Measurements from ENCODE around the gene CARMIL3.

DNA sequence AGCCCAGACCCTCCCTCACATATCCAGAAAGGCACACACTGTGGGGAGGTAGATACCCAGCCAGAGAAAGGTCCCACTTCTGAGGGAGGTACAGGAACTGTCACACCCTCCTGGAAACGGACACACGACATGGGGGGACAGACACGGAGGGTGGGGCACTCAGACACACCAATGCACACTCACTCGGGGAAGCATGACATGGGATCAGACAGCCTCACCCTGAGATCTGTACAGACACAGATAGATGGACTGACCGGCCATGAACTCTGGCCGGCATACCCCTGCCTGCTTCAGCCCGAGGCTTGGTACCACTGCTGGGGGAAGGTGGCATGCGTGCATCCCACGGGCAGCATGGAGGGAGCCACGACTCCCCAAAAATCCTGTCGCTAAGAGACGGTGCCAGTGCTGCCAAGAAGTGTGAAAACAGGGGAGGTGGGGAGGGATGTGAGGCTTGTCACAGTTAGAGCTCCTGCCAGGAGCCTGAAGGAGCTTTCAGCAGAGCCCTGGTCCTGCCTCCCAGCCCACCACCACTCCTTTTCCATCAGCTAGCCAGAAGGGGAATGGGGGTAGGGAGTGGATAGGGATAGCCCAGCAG is 20.1 kb downstream of the CARMIL3 start:
- TF ChIP-seq, protein P1, sequence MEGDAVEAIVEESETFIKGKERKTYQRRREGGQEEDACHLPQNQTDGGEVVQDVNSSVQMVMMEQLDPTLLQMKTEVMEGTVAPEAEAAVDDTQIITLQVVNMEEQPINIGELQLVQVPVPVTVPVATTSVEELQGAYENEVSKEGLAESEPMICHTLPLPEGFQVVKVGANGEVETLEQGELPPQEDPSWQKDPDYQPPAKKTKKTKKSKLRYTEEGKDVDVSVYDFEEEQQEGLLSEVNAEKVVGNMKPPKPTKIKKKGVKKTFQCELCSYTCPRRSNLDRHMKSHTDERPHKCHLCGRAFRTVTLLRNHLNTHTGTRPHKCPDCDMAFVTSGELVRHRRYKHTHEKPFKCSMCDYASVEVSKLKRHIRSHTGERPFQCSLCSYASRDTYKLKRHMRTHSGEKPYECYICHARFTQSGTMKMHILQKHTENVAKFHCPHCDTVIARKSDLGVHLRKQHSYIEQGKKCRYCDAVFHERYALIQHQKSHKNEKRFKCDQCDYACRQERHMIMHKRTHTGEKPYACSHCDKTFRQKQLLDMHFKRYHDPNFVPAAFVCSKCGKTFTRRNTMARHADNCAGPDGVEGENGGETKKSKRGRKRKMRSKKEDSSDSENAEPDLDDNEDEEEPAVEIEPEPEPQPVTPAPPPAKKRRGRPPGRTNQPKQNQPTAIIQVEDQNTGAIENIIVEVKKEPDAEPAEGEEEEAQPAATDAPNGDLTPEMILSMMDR (IDR thresholded peaks at IDR 0.05; ENCODE audit: insufficient read depth, low read length), result no peak
- no peak for TF ChIP-seq GABPA (IDR thresholded peaks at IDR 0.05; ENCODE audit: low read depth)
- TF ChIP-seq POLR2AphosphoS5 (IDR thresholded peaks at IDR 0.05; ENCODE audit: low read depth), result no peak
- TF ChIP-seq SPI1 (IDR thresholded peaks at IDR 0.05; ENCODE audit: borderline replicate concordance, low read depth), result no peak
